Stomach (tissue), 4 donors: Measurements from ENCODE around the gene OSMR.

Source experiments
- CTCF ChIP-seq, 7 experiments: fragments of 450-650 bp in 4 of 7; fragments of 200-600 bp in 3 of 7; sonication (generic) in 3 of 7; IDR thresholded peaks; one replicate each; pipeline ENCODE4 v1.5.1; 2016 to 2019; ENCODE audit warnings: antibody characterized with exemption in 7 of 7, control low read depth in 2 of 7, mild to moderate bottlenecking in 1 of 7
- POLR2A ChIP-seq, 4 donors: fragments of 450-650 bp; IDR thresholded peaks; one replicate each; pipeline ENCODE4 v1.6.1; 2016; ENCODE audit warnings: antibody characterized with exemption in 4 of 4, control low read depth in 2 of 4, mild to moderate bottlenecking in 1 of 4, moderate library complexity in 1 of 4
- POLR2AphosphoS5 ChIP-seq, 3 donors: sonication (generic); formaldehyde crosslinking; IDR thresholded peaks; one replicate each; pipeline ENCODE4 v1.6.1; 2016; ENCODE audit warnings: antibody characterized with exemption in 3 of 3

GRCh38 chr5:38923661-38924451, 78.0 kb downstream of the OSMR start:
- TF ChIP-seq POLR2AphosphoS5 (IDR thresholded peaks at IDR 0.05) = no peak
- TF ChIP-seq CTCF (IDR thresholded peaks at IDR 0.05) = no peak
- no peak for TF ChIP-seq POLR2A (IDR thresholded peaks at IDR 0.05)
